ENCODE results near the gene FAM13A. TPM values are rescaled to one million over a fixed set of nuclear protein-coding genes. Genes with fewer than 3 reads are reported as not detected.

FAM13A gene
- total RNA-seq, 1 donor from 2014 or later, result 51.2 TPM

DNA sequence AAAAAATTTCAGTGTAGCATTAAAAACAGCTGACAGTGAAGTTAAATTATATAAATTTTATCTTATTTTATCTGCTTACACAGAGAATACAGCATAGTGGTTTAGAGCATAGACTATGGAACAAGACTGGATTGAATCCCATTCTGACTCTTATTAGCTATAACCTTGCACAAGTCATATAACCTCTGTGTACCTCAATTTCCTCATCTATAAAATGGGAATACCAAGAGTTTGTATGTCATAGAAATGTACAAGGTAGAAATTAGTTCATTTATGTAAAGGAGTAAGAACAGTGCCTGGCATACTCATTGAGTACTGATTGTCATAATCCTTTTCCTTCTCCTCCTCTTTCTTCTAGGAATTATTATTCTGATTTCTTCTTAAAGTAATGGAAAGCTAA, 25.7 kb downstream of the FAM13A start:
- Mint-ChIP-seq H3K27ac (ENCODE audit: unreplicated experiment) (no peak overlapping the region), H3K36me3 (ENCODE audit: unreplicated experiment) (peaks cover 15% of the 10 kb centered on the region), H3K4me1 (ENCODE audit: low read depth, unreplicated experiment) (peaks cover 7% of the 10 kb centered on the region), H3K27me3 (ENCODE audit: unreplicated experiment) (no peaks in the 10 kb centered on the region), H3K9me3 (ENCODE audit: unreplicated experiment) (no peaks in the 10 kb centered on the region), H3K4me3 (ENCODE audit: unreplicated experiment) (no peak overlapping the region)
- no peak for TF ChIP-seq CTCF (IDR thresholded peaks at IDR 0.05; ENCODE audit: partially characterized antibody, unreplicated experiment)
- no peak for DNase-seq

DNA sequence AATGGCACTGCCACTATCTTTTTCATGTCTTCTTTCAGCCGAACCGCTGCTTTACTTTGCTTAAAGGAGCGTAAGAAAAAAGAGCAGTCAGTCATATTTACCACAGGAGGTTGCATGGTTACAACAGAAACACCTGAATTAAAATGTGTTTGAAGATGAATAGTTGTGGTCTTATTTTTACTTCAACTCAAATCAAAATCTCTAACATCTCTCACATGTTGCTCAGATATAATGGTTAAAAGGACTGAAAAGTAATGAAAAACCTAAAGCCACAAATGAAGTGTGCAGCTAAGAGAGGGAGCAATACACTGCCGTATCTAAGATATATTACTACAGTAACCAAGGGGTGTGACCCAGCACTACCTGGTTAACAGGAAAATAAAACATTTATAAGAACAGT, 27.4 kb downstream of the FAM13A start:
- TF ChIP-seq CTCF (IDR thresholded peaks at IDR 0.05; ENCODE audit: partially characterized antibody, unreplicated experiment), result no peak
- Mint-ChIP-seq H3K9me3 (ENCODE audit: unreplicated experiment) (no peaks in the 10 kb centered on the region), H3K27ac (ENCODE audit: unreplicated experiment) (no peak overlapping the region), H3K27me3 (ENCODE audit: unreplicated experiment) (no peaks in the 10 kb centered on the region), H3K36me3 (ENCODE audit: unreplicated experiment) (no peaks in the 10 kb centered on the region), H3K4me3 (ENCODE audit: unreplicated experiment) (no peak overlapping the region), H3K4me1 (ENCODE audit: low read depth, unreplicated experiment) (peaks cover 7% of the 10 kb centered on the region)
- DNase-seq, result no peak

- Mint-ChIP-seq H3K9me3 (ENCODE audit: unreplicated experiment) (no peaks in the 10 kb centered on the region), H3K4me3 (ENCODE audit: unreplicated experiment) (no peak overlapping the region), H3K27ac (ENCODE audit: unreplicated experiment) (peak overlapping the region; percentile 59), H3K36me3 (ENCODE audit: unreplicated experiment) (no peaks in the 10 kb centered on the region), H3K4me1 (ENCODE audit: low read depth, unreplicated experiment) (peaks cover 3% of the 10 kb centered on the region), H3K27me3 (ENCODE audit: unreplicated experiment) (no peaks in the 10 kb centered on the region)
- TF ChIP-seq CTCF (IDR thresholded peaks at IDR 0.05; ENCODE audit: partially characterized antibody, unreplicated experiment), result no peak
- no peak for DNase-seq
Measured at GRCh38 chr4:89026542-89026941, 30.4 kb downstream of the FAM13A start.

GRCh38 chr4:89024051-89024675, 32.8 kb downstream of the FAM13A start:
- H3K36me3 Mint-ChIP-seq (ENCODE audit: unreplicated experiment), result no peaks in the 10 kb centered on the region
- peaks cover 3% of the 10 kb centered on the region for H3K4me1 Mint-ChIP-seq (ENCODE audit: low read depth, unreplicated experiment)
- H3K4me3 Mint-ChIP-seq (ENCODE audit: unreplicated experiment), result no peak overlapping the region
- H3K27me3 Mint-ChIP-seq (ENCODE audit: unreplicated experiment), result no peaks in the 10 kb centered on the region
- H3K27ac Mint-ChIP-seq (ENCODE audit: unreplicated experiment), result no peak overlapping the region
- no peaks in the 10 kb centered on the region for H3K9me3 Mint-ChIP-seq (ENCODE audit: unreplicated experiment)
- TF ChIP-seq CTCF (IDR thresholded peaks at IDR 0.05; ENCODE audit: partially characterized antibody, unreplicated experiment), result peak; percentile 82
- DNase-seq, result no peak

DNA sequence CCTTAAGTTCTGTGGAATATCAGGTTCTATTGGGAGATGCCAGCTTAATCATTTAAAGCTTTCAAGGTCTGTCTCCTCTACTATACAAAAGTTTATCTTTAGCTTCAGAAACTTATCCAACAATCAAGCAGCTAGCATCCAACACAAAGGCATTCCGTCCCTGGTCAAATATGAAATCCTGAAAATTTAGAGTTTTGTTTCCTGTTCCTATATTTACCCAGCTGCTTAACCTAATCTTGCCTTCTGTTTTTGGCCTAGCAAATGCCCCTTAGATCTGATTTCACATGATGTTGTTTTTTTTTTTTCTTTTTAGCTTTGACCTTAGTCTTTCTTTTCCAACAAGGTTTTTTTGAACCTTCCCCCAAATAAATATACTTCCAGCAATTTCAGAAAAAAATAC, 33.8 kb downstream of the FAM13A start:
- H3K4me3 Mint-ChIP-seq (ENCODE audit: unreplicated experiment), result no peak overlapping the region
- no peaks in the 10 kb centered on the region for H3K36me3 Mint-ChIP-seq (ENCODE audit: unreplicated experiment)
- no peak for TF ChIP-seq CTCF (IDR thresholded peaks at IDR 0.05; ENCODE audit: partially characterized antibody, unreplicated experiment)
- H3K27me3 Mint-ChIP-seq (ENCODE audit: unreplicated experiment), result no peaks in the 10 kb centered on the region
- H3K9me3 Mint-ChIP-seq (ENCODE audit: unreplicated experiment), result no peaks in the 10 kb centered on the region
- DNase-seq, result no peak
- H3K4me1 Mint-ChIP-seq (ENCODE audit: low read depth, unreplicated experiment), result peaks cover 3% of the 10 kb centered on the region
- no peak overlapping the region for H3K27ac Mint-ChIP-seq (ENCODE audit: unreplicated experiment)
